GM19193 (cell line): Measurements from ENCODE around the gene PRR15L.

ENCODE experiments used
- POLR2A ChIP-seq: IDR thresholded peaks from 4 replicates; pipeline ENCODE4 v1.6.1; 2011; ENCODE audit not compliant: insufficient read depth, insufficient read length; ENCODE audit errors: extremely low read depth

The PRR15L gene

GRCh38 chr17:47914306-47914948 is 43.3 kb downstream of the PRR15L start:
- no peak for TF ChIP-seq POLR2A

DNA sequence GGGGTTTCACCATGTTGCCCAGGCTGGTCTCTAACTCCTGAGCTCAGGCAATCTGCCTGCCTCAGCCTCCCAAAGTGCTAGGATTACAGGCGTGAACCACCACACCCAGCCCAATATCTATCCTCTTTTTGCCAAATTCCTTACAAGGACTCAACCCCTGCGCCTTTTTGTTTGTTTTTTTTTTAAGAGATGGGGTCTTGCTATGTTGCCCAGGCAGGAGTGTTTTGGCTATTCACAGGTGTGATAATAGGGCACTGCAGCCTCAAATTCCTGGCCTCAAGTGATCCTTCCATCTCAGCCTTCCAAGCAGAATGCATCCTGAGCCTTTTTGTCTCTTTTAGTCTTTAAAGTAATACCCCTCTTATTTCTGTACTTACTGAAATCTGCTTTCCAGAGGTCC is 44.6 kb downstream of the PRR15L start:
- no peak for TF ChIP-seq POLR2A

GRCh38 chr17:47907932-47908562 is 49.6 kb downstream of the PRR15L start:
- TF ChIP-seq POLR2A: no peak

- no peak for TF ChIP-seq POLR2A
These were observed 51.2 kb downstream of the PRR15L start for GRCh38 chr17:47906443-47906842.

GRCh38 chr17:47905221-47905733 is 52.4 kb downstream of the PRR15L start:
- no peak for TF ChIP-seq POLR2A

DNA sequence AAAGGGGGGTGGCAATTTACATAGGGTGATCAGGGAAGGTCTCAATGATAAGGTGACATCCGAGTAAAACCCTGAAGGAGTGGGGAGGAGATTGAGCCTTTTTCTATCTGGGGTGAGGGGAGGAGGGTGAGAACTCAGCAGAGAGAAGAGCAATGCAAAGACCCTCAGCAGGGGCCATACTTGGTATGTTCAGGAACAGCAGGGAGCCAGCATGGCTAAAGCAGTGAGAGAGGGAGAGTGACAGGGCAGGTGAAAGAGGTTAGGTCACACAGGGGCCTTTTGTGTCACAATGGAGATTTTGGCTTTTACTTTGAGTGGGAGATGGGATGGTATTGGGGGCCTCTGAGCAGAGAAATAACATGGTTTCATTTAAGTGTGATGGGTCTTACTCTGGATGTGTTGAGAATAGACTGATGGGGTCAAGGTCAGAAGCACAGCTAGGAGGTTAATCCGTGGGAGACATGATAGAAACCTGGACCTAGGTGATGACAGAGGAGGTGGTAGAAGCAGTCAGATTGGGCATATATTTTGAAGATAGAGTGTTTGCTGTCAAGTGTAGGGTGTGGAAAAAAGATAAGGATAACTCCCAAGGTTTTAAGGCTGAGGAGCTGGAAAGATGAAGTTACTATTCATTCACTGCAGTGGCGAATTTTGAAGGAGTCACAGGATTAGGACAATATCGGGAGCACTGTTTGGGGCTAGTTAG is 55.5 kb downstream of the PRR15L start:
- no peak for TF ChIP-seq POLR2A
